Osteoblast (primary cell): ENCODE results near the gene CD38. TPM values are rescaled to one million over a fixed set of nuclear protein-coding genes. Genes with fewer than 3 reads are reported as not detected.

ENCODE experiments used
- DNase-seq: peaks from one replicate; pipeline ENCODE4 v3.0.0; 2011; ENCODE audit warnings: low spot score, mixed read lengths; ENCODE audit not compliant: insufficient read length; ENCODE audit errors: missing footprints
- H2AFZ ChIP-seq: 2 replicates; pipeline ENCODE4 v1.6.0; 2011; ENCODE audit warnings: mild to moderate bottlenecking, low read length
- H3K27ac ChIP-seq: 2 replicates; pipeline ENCODE4 v1.5.1; 2011; ENCODE audit warnings: mild to moderate bottlenecking, low read depth, low read length, moderate library complexity
- H3K27me3 ChIP-seq: 2 replicates; pipeline ENCODE4 v1.6.0; 2012; ENCODE audit warnings: mild to moderate bottlenecking, control low read depth, inconsistent platforms, low read length, moderate library complexity; ENCODE audit not compliant: insufficient read depth
- H3K36me3 ChIP-seq: 2 replicates; pipeline ENCODE4 v1.5.1; 2011; ENCODE audit warnings: mild to moderate bottlenecking, low read length, control low read depth, moderate library complexity; ENCODE audit not compliant: insufficient read depth
- H3K4me1 ChIP-seq: 2 replicates; pipeline ENCODE4 v1.5.1; 2011; ENCODE audit warnings: mild to moderate bottlenecking, low read length, control low read depth, moderate library complexity; ENCODE audit not compliant: insufficient read depth
- H3K4me2 ChIP-seq: 2 replicates; pipeline ENCODE4 v1.6.0; 2011; ENCODE audit warnings: mild to moderate bottlenecking, low read length; ENCODE audit not compliant: insufficient read depth
- H3K4me3 ChIP-seq: fragments of 200-600 bp; sonication (generic); 3 replicates; pipeline ENCODE4 v1.5.1; 2012; ENCODE audit warnings: mild to moderate bottlenecking, low read length, inconsistent platforms; ENCODE audit not compliant: insufficient read depth
- H3K79me2 ChIP-seq: 2 replicates; pipeline ENCODE4 v1.6.0; 2012; ENCODE audit warnings: mild to moderate bottlenecking, low read length, control low read depth, inconsistent platforms; ENCODE audit not compliant: insufficient read depth
- H3K9me3 ChIP-seq: 2 replicates; pipeline ENCODE4 v1.5.1; 2011; ENCODE audit warnings: low read depth, low read length, control low read depth
- H4K20me1 ChIP-seq: 2 replicates; pipeline ENCODE4 v1.6.0; 2012; ENCODE audit warnings: mild to moderate bottlenecking, low read length, control low read depth; ENCODE audit not compliant: insufficient read depth
- CTCF ChIP-seq: IDR thresholded peaks from 2 replicates; pipeline ENCODE4 v1.5.1; 2011; ENCODE audit warnings: mild to moderate bottlenecking, low read depth, low read length, moderate library complexity; ENCODE audit errors: extremely low read depth
- total RNA-seq: library from RNA; depleted of rRNA; stranded (reverse); fragments of >200 nt; gene quantifications from 2 replicates; pipeline ENCODE4 v1.2.3, GENCODE V29; 2012

Gene CD38
- total RNA-seq, 1 donor, result under 0.01 TPM

DNA sequence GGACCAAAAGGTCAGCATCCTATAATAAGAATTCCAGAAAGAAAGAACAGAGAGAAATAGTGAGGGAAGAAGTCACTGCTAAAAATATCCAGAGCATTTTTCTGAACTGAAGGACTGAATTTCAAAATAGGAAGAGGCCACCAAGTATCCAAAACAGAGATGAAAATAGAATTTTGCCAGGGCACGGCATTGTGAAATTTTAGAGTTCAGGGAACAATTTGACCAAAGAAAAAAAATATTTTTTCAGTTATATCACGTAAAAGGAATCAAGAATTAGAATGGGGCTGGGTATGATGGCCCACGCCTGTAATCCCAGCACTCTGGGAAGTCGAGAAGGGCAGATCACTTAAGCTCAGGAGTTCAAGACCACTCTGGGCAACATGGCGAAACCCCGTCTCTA is 95.0 kb downstream of the CD38 start:
- H3K79me2 ChIP-seq, result no peaks in the 10 kb centered on the region
- no peak overlapping the region for H3K27ac ChIP-seq
- TF ChIP-seq CTCF, result no peak
- no peaks in the 10 kb centered on the region for H3K4me1 ChIP-seq
- H4K20me1 ChIP-seq, result no peaks in the 10 kb centered on the region
- no peak for DNase-seq
- H3K4me2 ChIP-seq, result no peak overlapping the region
- peaks cover 29% of the 10 kb centered on the region for H3K27me3 ChIP-seq
- no peaks in the 10 kb centered on the region for H3K9me3 ChIP-seq
- H2AFZ ChIP-seq, result no peak overlapping the region
- no peaks in the 10 kb centered on the region for H3K36me3 ChIP-seq
- no peak overlapping the region for H3K4me3 ChIP-seq

- H3K79me2 ChIP-seq, result no peaks in the 10 kb centered on the region
- H2AFZ ChIP-seq, result no peak overlapping the region
- H3K27me3 ChIP-seq, result peaks cover 31% of the 10 kb centered on the region
- H3K27ac ChIP-seq, result no peak overlapping the region
- no peaks in the 10 kb centered on the region for H3K4me1 ChIP-seq
- no peak for DNase-seq
- TF ChIP-seq CTCF, result no peak
- no peaks in the 10 kb centered on the region for H4K20me1 ChIP-seq
- H3K4me3 ChIP-seq, result no peak overlapping the region
- H3K4me2 ChIP-seq, result no peak overlapping the region
- H3K36me3 ChIP-seq, result no peaks in the 10 kb centered on the region
- no peaks in the 10 kb centered on the region for H3K9me3 ChIP-seq
Measured at GRCh38 chr4:15874671-15875070, 96.5 kb downstream of the CD38 start.

- H3K27me3 ChIP-seq, result peaks cover 32% of the 10 kb centered on the region
- no peak for TF ChIP-seq CTCF
Measured at GRCh38 chr4:15875663-15876460, 97.7 kb downstream of the CD38 start.

DNA sequence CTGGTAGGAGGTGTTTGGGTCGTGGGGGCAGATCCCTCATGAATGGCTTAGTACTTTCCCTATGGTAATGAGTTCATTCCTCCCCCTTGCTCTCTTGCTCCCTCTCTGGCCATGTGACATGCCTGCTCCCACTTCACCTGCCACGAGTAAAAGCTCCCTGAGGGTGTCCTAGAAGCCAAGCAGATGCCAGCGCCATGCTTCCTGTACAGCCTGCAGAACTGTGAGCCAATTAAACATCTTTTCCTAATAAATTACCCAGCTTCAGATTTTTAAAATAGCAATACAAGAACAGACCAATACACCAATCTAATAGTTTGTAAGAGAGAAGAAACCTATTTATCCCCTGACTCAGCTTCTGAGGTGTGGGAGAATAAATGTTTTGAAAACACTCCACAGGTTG is 99.9 kb downstream of the CD38 start:
- Histone ChIP-seq H4K20me1 (no peaks in the 10 kb centered on the region), H3K27ac (no peak overlapping the region), H3K27me3 (peaks cover 20% of the 10 kb centered on the region), H3K36me3 (no peaks in the 10 kb centered on the region), H3K4me3 (no peak overlapping the region), H2AFZ (no peak overlapping the region), H3K4me1 (no peaks in the 10 kb centered on the region), H3K4me2 (no peak overlapping the region), H3K9me3 (no peaks in the 10 kb centered on the region), H3K79me2 (no peaks in the 10 kb centered on the region)
- no peak for TF ChIP-seq CTCF
- DNase-seq, result no peak

More at GRCh38 chr4:15875663-15876460, 97.7 kb downstream of the CD38 start:
- H3K4me3 ChIP-seq, result no peak overlapping the region
- H3K4me1 ChIP-seq, result no peaks in the 10 kb centered on the region
- H2AFZ ChIP-seq, result no peak overlapping the region
- no peak overlapping the region for H3K27ac ChIP-seq
- no peaks in the 10 kb centered on the region for H3K79me2 ChIP-seq
- no peak overlapping the region for H3K4me2 ChIP-seq
- no peaks in the 10 kb centered on the region for H3K9me3 ChIP-seq
- no peak for DNase-seq
- H3K36me3 ChIP-seq, result no peaks in the 10 kb centered on the region
- H4K20me1 ChIP-seq, result no peaks in the 10 kb centered on the region
